Fibroblast of mammary gland (primary cell): ENCODE data around the gene SH3RF3.

Source experiments
- DNase-seq: peaks from one replicate; pipeline ENCODE4 v3.0.0-alpha.2; 2010; ENCODE audit warnings: low read depth
- H3K4me3 ChIP-seq: 2 replicates; pipeline ENCODE4 v1.5.1; 2011; ENCODE audit warnings: low read depth, mild to moderate bottlenecking, low read length, moderate library complexity; ENCODE audit not compliant: control insufficient read depth
- TF ChIP-seq, protein P1 (sequence below): conservative IDR thresholded peaks from 2 replicates; pipeline ENCODE4 v1.5.1; 2011; ENCODE audit warnings: low read depth, low read length, inconsistent platforms; ENCODE audit not compliant: control insufficient read depth, insufficient read depth

SH3RF3 gene

GRCh38 chr2:109313343-109313742, 184.3 kb downstream of the SH3RF3 start:
- TF ChIP-seq, protein P1, sequence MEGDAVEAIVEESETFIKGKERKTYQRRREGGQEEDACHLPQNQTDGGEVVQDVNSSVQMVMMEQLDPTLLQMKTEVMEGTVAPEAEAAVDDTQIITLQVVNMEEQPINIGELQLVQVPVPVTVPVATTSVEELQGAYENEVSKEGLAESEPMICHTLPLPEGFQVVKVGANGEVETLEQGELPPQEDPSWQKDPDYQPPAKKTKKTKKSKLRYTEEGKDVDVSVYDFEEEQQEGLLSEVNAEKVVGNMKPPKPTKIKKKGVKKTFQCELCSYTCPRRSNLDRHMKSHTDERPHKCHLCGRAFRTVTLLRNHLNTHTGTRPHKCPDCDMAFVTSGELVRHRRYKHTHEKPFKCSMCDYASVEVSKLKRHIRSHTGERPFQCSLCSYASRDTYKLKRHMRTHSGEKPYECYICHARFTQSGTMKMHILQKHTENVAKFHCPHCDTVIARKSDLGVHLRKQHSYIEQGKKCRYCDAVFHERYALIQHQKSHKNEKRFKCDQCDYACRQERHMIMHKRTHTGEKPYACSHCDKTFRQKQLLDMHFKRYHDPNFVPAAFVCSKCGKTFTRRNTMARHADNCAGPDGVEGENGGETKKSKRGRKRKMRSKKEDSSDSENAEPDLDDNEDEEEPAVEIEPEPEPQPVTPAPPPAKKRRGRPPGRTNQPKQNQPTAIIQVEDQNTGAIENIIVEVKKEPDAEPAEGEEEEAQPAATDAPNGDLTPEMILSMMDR, result no peak
- no peak for DNase-seq
- H3K4me3 ChIP-seq, result no peak overlapping the region

- TF ChIP-seq, protein P1, result no peak
- H3K4me3 ChIP-seq, result no peak overlapping the region
These were observed 187.1 kb downstream of the SH3RF3 start for GRCh38 chr2:109316091-109316490.

GRCh38 chr2:109317471-109318095, 188.6 kb downstream of the SH3RF3 start:
- TF ChIP-seq, protein P1, result no peak
- peak; percentile 61 for DNase-seq
- peak overlapping the region; percentile 25 for H3K4me3 ChIP-seq

More at GRCh38 chr2:109316091-109316490, 187.1 kb downstream of the SH3RF3 start:
- no peak for DNase-seq

DNA sequence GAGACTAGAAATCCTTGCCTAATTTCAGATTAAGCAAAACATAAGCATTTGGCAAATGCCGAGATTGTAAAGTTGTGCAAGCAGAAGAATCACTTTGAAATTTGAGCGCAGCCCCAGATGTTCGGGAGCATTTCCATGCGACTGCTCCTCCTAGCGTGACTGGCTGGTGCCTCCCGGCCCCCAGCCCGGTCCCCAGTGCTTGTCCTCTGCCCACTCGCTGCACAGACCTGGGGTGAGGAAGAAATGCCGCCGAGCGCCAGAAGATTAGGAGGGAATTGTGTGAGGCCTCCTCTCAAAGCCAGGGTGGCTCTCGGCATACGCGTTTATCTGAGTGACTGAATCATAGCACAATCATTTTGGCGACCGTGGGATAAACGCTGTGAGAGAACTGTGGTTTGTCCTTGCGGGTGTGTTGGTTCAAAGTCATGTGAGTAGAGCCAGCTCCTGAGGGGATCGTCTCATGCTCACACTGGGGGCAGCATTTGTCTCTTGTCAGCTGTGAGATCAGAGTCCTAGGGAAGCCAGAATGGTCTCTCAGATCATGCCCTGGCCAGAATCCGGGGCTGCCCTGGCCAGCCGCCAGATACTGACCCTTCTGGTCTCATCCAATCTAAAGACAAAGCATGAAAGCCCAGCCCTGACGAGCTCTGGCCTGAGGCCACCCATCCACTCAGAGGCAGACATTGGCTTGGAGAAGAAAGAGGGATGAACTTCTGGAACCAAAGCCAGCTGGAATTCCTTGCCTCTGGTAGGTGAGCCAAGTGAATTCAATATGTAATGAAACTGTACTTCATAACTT, 189.3 kb downstream of the SH3RF3 start:
- TF ChIP-seq, protein P1, result peak; percentile 23
- peak; percentile 99 for DNase-seq
- H3K4me3 ChIP-seq, result peak overlapping the region; percentile 25

DNA sequence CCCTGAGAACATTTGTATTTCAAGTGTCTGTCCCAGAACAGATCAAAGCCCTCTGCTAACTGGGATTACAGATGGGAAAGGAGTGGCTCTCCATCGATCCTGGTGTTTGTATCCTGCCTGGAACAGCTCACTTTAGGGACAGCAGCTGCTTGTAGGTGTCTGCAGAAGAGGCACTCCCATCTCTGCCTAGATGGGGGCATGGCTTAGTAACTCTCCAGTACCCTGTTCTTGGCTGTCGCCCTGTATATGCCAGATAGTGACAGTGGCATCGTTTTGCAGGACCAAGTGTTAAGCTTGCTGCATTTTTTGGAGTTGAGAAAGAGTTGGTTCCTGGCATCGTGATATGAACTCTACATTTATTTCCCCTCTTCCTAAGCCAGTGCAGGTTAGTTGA, 189.9 kb downstream of the SH3RF3 start:
- TF ChIP-seq, protein P1, result no peak
- H3K4me3 ChIP-seq, result peak overlapping the region; percentile 1
- DNase-seq, result no peak

GRCh38 chr2:109320195-109320922, 191.4 kb downstream of the SH3RF3 start:
- DNase-seq, result no peak
- TF ChIP-seq, protein P1, result no peak
- H3K4me3 ChIP-seq, result no peak overlapping the region
